Activated naive CD4-positive, alpha-beta T cell treated with anti-CD3 and anti-CD28 coated beads, Interleukin-2, amount 10 ng/mL, durations not matched to agents 7 days and 5 days (primary cell): ENCODE data around the gene GALNT2.

Source experiments
- CTCF ChIA-PET: fragments of 350-600 bp; sonication (Branson Sonifier 250); formaldehyde crosslinking; loops from one replicate; lab custom pipeline; 2021; ENCODE audit warnings: antibody characterized with exemption; lab: Charles Lee
- DNase-seq: peaks from one replicate; pipeline ENCODE4 v3.0.0-alpha.2; 2020
- H3K27ac Mint-ChIP-seq: one replicate; pipeline ENCODE4 v1.8.0; 2021; ENCODE audit warnings: mild to moderate bottlenecking, moderate library complexity, mixed read lengths
- H3K27me3 Mint-ChIP-seq: one replicate; pipeline ENCODE4 v1.8.0; 2021; ENCODE audit warnings: mild to moderate bottlenecking, mixed read lengths
- H3K36me3 Mint-ChIP-seq: one replicate; pipeline ENCODE4 v1.8.0; 2021; ENCODE audit warnings: mixed read lengths
- H3K4me1 Mint-ChIP-seq: one replicate; pipeline ENCODE4 v1.8.0; 2021; ENCODE audit warnings: mixed read lengths
- H3K4me3 Mint-ChIP-seq: one replicate; pipeline ENCODE4 v1.8.0; 2021; ENCODE audit warnings: mild to moderate bottlenecking, moderate library complexity, mixed read lengths
- H3K9me3 Mint-ChIP-seq: one replicate; pipeline ENCODE4 v1.8.0; 2021; ENCODE audit warnings: mixed read lengths

The GALNT2 gene

DNA sequence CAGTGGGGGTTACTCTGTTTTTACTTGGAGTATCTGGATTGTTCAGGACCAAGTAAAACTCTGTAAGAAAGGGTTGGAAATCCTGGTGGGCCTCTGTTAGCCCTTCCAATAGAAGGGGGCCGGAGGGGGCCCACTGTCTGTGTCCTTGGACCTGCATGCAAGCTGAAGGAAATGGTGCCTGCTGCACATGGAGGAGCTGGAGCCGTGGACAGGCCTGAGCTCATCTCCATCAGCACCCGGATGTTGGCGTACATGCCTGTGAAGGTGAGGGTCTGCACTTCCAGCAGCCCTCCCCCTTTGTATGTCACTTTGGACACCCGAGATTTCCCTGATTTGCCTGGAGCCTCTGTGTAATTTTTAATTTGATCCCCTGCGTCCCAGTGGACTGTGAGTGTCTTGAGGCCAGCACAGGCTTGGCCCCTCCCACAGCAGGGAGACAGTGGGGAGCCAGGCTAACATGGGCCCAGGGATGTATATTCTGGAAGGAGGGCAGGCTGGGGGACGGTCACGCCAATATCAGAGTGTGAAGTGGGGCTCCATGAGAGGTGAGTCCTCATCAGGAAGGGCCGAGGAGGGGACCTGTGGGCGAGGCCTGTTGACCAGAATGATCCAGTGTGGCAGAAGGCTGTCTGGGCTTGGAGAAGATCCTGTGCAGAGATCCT is 16.8 kb downstream of the GALNT2 start:
- CTCF ChIA-PET = interaction anchor here (1.1 kb wide), 1 partner anchor 83 kb away, joined by 4 read pairs; no protein-coding TSS in a partner anchor
- Mint-ChIP-seq H3K27me3 (no peaks in the 10 kb centered on the region), H3K4me1 (peaks cover 29% of the 10 kb centered on the region), H3K36me3 (peaks cover 12% of the 10 kb centered on the region), H3K4me3 (no peak overlapping the region), H3K27ac (peak overlapping the region; percentile 77), H3K9me3 (peaks cover 16% of the 10 kb centered on the region)
- no peak for DNase-seq

DNA sequence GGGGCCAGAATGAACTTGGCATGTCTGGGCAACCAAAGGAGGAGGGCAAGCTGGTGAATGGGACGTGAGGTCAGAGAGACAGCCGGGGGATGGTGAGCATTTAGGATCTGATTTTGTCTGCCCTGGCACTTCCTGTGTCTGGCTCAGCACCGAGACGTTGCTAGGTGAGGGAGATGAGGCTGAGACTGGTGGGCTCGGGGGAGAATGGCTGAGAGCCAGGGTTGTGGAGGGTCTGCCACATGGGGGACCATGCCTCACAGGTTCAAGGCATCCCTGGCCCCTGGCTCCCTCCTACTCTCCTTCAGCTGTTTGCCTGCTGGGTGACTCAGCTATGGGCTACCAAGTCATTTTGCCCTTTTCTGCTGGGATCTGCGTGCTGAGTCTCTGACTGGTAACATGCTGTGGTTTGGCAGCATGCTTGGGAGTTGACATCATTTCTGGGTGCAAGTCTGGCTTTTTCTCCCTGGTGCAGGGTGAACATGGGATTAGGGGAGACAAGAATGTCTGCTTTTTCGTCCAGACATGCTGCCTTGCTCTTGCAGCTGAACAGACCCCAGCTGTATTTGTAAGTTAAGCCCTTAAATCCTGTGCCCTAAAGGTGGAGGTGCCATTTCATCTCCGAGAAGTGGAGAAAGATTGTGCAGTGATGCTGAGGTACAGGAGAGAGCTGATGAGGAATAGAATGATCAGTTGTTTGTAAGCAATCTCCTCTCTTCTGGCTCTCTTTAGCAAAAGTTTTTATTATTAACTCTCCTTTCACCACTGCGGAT is 17.6 kb downstream of the GALNT2 start:
- Mint-ChIP-seq H3K36me3 (peaks cover 13% of the 10 kb centered on the region), H3K4me1 (peaks cover 32% of the 10 kb centered on the region), H3K9me3 (peaks cover 16% of the 10 kb centered on the region), H3K4me3 (no peak overlapping the region), H3K27ac (peak overlapping the region; percentile 77), H3K27me3 (no peaks in the 10 kb centered on the region)
- CTCF ChIA-PET = interaction anchor here (0.6 to 1.2 kb wide), 2 partner anchors 25 to 82 kb away, joined by 3 read pairs; no protein-coding TSS in a partner anchor
- peak; percentile 39 for DNase-seq

DNA sequence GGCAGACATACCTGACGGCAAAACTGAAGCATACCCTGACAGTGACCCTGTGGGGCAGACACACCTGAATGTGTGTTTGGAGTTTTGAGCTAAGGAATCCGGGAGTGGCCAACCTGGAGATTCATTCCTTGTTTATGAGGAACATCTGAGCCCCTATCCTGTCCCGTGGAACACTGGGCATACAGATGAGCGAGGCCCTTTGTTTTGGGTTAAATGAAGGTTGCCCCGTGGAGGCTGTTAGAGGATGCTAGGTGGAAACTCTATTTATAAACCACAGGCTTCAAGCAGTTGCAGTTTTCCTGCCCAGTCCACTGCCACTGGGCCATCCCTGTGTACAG is 18.1 kb downstream of the GALNT2 start:
- CTCF ChIA-PET = interaction anchor here (0.6 to 1.2 kb wide), 3 partner anchors 11 to 81 kb away, joined by 3 read pairs; no protein-coding TSS in a partner anchor
- Mint-ChIP-seq H3K4me3 (no peak overlapping the region), H3K4me1 (peaks cover 33% of the 10 kb centered on the region), H3K36me3 (peaks cover 13% of the 10 kb centered on the region), H3K27me3 (no peaks in the 10 kb centered on the region), H3K27ac (no peak overlapping the region), H3K9me3 (peaks cover 16% of the 10 kb centered on the region)
- no peak for DNase-seq

DNA sequence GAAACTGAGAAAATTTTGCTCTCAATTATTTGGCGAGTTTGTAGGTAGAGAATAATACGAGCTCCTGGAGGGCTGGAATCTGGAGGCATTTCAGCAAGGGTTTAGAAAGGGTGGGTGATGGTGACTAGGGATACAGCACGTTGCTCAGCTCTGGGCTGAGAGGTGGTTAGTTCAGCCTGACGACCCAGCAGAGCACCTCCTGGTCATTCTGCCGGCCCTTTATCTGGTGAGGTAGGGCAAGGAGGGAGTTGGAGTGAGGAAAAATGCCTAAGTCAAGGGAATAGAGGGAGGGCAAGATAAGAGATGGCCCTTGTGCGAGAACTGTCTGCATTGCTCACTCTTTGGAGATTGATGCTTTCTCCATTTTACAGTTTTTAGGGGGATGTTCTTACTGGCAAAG is 19.1 kb downstream of the GALNT2 start:
- H3K4me3 Mint-ChIP-seq = no peak overlapping the region
- H3K27ac Mint-ChIP-seq = no peak overlapping the region
- H3K36me3 Mint-ChIP-seq = peaks cover 13% of the 10 kb centered on the region
- H3K4me1 Mint-ChIP-seq = peaks cover 33% of the 10 kb centered on the region
- H3K9me3 Mint-ChIP-seq = peaks cover 16% of the 10 kb centered on the region
- no peak for DNase-seq
- CTCF ChIA-PET = interaction anchor here (0.9 to 1.9 kb wide), 2 partner anchors 12 to 24 kb away, joined by 3 to 6 read pairs; no protein-coding TSS in a partner anchor
- H3K27me3 Mint-ChIP-seq = no peaks in the 10 kb centered on the region

DNA sequence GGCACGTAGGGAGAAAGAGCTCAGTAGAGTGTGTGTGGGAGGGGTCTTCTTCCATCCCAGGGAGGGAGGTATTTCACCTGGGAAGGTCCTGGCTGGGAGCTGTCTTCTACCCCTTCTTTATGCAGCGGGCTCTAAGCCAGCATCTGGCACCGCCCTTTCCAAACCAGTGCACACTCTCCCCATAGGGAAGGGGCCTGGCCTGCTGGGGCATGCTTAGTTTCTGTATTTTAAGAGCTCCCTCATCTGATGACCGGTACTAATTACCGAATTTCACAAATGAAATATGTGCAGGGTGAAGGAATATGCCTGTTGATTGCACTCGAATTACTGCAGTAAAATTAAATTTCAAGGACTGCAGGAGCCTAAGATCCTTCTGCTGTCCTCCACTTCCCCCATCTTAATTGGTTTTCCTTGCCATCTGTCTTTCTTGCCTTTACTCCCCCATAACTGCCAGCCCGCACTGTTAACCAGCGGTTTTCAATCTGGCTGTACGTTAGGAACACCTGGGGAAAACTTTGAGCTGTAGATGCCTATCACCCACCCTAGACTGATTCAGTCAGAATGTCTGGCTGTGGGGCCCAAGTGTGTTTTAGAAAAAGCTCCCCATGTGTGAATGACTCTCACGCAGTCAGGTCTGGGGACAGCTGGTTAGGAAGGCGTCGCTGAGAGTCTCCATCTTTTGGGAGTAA is 20.1 kb downstream of the GALNT2 start:
- Mint-ChIP-seq H3K36me3 (peaks cover 13% of the 10 kb centered on the region), H3K27me3 (no peaks in the 10 kb centered on the region), H3K4me1 (peaks cover 29% of the 10 kb centered on the region), H3K4me3 (no peak overlapping the region), H3K27ac (no peak overlapping the region), H3K9me3 (peaks cover 11% of the 10 kb centered on the region)
- CTCF ChIA-PET = interaction anchor here (0.7 to 1.9 kb wide), 3 partner anchors 11 to 25 kb away, joined by 3 to 6 read pairs (median 3); no protein-coding TSS in a partner anchor
- DNase-seq = no peak

DNA sequence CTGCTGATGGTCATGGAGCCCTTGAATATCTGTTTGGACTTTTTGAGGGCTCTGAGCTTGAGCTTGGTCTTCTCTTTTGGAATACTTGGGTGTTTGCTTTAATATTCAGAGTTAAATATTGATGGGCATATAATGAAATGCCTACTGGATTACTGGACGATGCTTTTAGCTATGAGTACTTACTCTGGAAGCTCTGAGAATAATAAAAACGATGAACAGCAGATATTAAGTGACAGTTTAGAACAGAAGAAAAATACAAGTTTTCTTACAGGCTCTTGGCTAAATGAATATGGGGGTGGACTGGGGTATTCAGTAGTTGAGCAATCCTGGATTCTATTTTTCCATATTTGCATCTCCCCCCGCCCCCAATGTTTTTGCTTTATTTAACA is 20.7 kb downstream of the GALNT2 start:
- H3K27me3 Mint-ChIP-seq = no peaks in the 10 kb centered on the region
- H3K27ac Mint-ChIP-seq = no peak overlapping the region
- CTCF ChIA-PET = interaction anchor here (1.3 to 1.9 kb wide), 2 partner anchors 12 to 22 kb away, joined by 3 to 6 read pairs; no protein-coding TSS in a partner anchor

DNA sequence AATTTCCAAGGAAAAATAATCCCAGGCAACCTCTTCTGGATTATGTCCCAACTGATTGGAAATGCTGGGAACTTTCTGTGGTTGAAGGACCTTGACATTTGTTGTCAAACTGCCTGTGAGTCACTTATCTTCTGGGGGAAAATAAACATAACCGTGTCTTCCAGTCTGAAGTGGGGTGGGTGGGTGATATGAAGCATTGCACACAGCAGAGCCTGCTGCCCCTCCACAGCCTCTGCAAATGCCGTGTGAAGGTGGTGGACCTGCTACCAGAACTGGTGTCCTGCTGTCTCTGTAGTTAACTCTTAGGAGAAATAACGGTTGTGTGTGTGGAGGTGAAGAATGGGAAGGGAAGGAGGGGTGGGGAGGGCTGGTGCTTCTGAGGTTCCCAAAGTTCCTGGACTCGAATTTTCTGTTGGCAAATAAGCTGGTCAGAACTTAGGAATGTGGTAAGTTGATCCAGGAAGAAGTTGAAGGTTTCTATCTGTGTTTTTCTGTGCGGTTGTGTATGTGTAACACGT is 23.2 kb downstream of the GALNT2 start:
- peaks cover 11% of the 10 kb centered on the region for H3K36me3 Mint-ChIP-seq
- H3K27ac Mint-ChIP-seq = no peak overlapping the region
- peaks cover 5% of the 10 kb centered on the region for H3K4me1 Mint-ChIP-seq
- no peaks in the 10 kb centered on the region for H3K27me3 Mint-ChIP-seq
- H3K9me3 Mint-ChIP-seq = no peaks in the 10 kb centered on the region
- DNase-seq = no peak
- no peak overlapping the region for H3K4me3 Mint-ChIP-seq
- CTCF ChIA-PET = no interaction called here

More for the DNA sequence above, 20.7 kb downstream of the GALNT2 start:
- Mint-ChIP-seq H3K4me1 (peaks cover 27% of the 10 kb centered on the region), H3K9me3 (peaks cover 6% of the 10 kb centered on the region), H3K36me3 (peaks cover 11% of the 10 kb centered on the region), H3K4me3 (no peak overlapping the region)
- DNase-seq = no peak

DNA sequence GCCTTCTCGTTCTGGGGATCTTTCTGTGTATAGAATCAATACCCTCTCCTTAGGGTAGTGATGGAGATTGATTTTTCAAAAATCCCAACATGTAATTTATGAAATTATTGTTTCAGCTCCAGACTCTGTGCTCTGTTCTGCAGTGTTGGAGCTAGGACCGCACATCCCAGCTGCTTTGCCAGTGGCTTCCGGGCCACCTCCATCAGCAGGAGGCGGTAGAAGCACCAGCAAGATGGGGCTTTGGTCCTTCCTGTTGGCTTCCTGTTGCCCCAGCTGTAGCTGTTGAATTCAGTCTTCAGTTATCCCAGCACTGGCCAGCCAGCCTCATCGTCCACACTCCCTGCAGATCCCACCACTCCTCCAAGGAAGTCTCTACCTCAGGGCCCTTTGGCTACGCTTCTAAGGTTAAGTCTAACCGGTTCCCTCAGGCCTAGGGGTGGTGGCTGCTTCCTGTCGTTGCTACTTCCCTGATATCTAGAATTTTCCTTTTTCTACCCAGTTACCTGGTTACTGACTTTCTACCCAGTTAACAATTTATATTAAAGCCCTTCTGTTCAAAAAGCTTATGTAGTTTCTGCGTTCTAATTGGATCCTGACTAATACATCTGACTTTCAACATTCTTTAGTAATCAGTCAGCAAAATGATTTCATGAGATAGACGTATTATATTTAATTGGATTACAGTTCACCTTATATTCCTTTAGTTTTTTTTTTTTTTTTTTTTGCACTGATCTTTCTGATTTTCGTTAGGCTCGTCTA is 24.6 kb downstream of the GALNT2 start:
- no peak overlapping the region for H3K27ac Mint-ChIP-seq
- no peaks in the 10 kb centered on the region for H3K9me3 Mint-ChIP-seq
- peaks cover 11% of the 10 kb centered on the region for H3K36me3 Mint-ChIP-seq
- H3K27me3 Mint-ChIP-seq = no peaks in the 10 kb centered on the region
- peaks cover 5% of the 10 kb centered on the region for H3K4me1 Mint-ChIP-seq
- CTCF ChIA-PET = interaction anchor here (0.6 kb wide), 2 partner anchors 12 to 145 kb away, joined by 3 read pairs; no protein-coding TSS in a partner anchor
- no peak overlapping the region for H3K4me3 Mint-ChIP-seq
- DNase-seq = no peak

DNA sequence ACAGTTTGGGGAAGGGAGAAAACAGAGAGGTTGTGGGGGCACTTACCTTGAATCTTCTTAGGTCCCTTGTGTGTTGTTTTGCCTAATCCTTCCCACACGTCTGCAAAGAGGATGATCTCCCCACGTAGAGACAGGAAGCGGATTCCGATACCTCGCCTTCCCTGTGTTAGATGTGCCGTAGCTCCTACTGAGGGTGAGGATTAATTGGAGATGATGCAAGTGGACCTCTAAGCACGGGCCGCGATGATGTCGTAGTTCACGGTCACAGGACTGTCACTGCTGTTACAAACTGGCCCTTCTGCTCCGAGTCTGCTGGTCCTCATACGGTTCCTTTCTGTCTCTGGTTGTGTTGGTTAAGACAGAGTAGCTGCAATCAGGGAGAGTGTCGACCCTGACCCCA is 27.7 kb downstream of the GALNT2 start:
- DNase-seq = no peak
- H3K9me3 Mint-ChIP-seq = no peaks in the 10 kb centered on the region
- H3K27me3 Mint-ChIP-seq = no peaks in the 10 kb centered on the region
- peaks cover 12% of the 10 kb centered on the region for H3K36me3 Mint-ChIP-seq
- CTCF ChIA-PET = no interaction called here
- no peaks in the 10 kb centered on the region for H3K4me1 Mint-ChIP-seq
- H3K27ac Mint-ChIP-seq = no peak overlapping the region
- no peak overlapping the region for H3K4me3 Mint-ChIP-seq

DNA sequence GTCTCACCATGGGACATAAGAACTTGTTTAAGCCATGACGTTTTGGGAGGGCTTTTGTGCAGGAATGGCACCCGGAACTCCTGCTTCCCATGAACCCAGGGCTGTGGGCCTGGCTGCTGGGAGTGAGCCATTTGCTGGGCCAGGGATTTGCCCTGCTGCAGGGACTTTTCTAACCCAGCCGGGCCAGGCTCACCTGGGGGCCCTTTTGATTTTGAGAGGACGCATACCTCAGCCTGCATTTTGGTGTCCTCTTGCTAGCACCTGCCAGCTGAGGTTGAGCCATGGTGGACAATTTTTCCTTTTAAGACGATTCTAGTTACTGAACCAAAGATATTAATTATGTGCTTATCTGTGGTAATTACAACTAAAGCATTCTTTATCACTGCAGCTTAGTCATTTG is 28.9 kb downstream of the GALNT2 start:
- CTCF ChIA-PET = no interaction called here
- Mint-ChIP-seq H3K4me3 (no peak overlapping the region), H3K9me3 (no peaks in the 10 kb centered on the region), H3K4me1 (no peaks in the 10 kb centered on the region), H3K36me3 (peaks cover 7% of the 10 kb centered on the region), H3K27me3 (no peaks in the 10 kb centered on the region), H3K27ac (no peak overlapping the region)
- no peak for DNase-seq

DNA sequence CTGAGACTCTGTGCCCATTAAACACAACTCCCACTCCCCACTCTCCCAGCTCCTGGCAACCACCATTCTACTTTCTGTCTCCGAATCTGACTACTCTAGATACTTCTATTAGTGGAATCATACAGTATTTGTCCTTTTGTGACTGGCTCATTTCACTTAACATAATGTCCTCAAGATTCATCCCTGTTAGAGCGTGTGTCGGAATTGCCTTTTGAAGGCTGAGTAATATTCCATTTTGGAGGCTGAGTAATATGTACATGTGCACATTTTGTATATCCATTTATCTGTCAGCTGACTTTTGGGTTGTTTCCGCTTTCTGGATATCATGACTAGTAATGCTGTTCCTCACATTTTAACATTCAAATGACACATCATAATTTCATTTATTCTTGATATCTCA is 30.3 kb downstream of the GALNT2 start:
- CTCF ChIA-PET = no interaction called here
- peaks cover 4% of the 10 kb centered on the region for H3K36me3 Mint-ChIP-seq
- H3K27me3 Mint-ChIP-seq = no peaks in the 10 kb centered on the region
- no peak for DNase-seq
- H3K4me1 Mint-ChIP-seq = peaks cover 6% of the 10 kb centered on the region
- H3K27ac Mint-ChIP-seq = no peak overlapping the region
- no peak overlapping the region for H3K4me3 Mint-ChIP-seq
- H3K9me3 Mint-ChIP-seq = no peaks in the 10 kb centered on the region

DNA sequence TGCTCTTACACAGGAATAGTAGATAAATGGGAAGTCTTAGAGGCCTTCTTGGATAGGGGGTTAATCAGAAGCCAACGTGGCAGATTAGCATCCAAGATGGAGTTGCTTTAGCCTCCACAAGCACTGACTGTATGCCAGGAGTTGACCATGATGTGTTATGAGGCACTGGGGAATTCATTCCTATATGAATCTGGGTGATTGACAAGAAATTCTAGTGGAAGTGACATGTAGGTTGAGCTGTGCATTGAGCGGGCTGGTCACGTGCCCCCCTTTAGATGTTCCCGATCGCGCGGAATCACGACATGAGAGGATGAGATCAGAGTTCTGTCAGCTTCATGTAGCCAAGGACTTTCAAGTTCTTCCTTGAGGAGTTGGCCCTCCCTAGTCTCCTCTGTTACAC is 31.7 kb downstream of the GALNT2 start:
- Mint-ChIP-seq H3K9me3 (no peaks in the 10 kb centered on the region), H3K27ac (no peak overlapping the region), H3K27me3 (no peaks in the 10 kb centered on the region), H3K4me3 (no peak overlapping the region), H3K4me1 (peaks cover 19% of the 10 kb centered on the region), H3K36me3 (peaks cover 2% of the 10 kb centered on the region)
- CTCF ChIA-PET = no interaction called here
- no peak for DNase-seq

DNA sequence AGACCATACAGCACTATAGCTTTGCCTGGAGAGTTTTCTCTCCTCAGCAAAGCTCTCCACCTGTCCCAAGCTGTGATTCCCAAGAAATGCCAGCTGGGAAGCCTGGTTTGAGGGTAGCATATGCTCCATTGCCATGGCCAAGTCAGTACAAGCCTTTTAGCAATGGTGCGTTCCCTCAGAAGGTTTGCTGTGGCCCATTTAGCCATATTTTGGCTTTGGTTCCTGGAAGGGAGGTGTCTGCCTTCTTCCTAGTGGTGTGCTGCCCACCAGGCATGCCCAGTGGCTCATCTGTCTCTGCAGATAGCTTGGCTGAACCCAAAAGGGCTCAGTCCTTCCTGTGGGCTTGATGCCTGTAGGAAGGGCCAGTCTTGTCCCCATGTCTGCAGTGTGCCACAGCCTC is 32.4 kb downstream of the GALNT2 start:
- Mint-ChIP-seq H3K4me3 (no peak overlapping the region), H3K36me3 (peaks cover 2% of the 10 kb centered on the region), H3K4me1 (peaks cover 27% of the 10 kb centered on the region), H3K27ac (no peak overlapping the region), H3K27me3 (no peaks in the 10 kb centered on the region), H3K9me3 (no peaks in the 10 kb centered on the region)
- DNase-seq = no peak
- CTCF ChIA-PET = interaction anchor here (0.7 kb wide), 1 partner anchor 68 kb away, joined by 3 read pairs; no protein-coding TSS in a partner anchor
